ENCODE results near the gene TMEM209.

DNA sequence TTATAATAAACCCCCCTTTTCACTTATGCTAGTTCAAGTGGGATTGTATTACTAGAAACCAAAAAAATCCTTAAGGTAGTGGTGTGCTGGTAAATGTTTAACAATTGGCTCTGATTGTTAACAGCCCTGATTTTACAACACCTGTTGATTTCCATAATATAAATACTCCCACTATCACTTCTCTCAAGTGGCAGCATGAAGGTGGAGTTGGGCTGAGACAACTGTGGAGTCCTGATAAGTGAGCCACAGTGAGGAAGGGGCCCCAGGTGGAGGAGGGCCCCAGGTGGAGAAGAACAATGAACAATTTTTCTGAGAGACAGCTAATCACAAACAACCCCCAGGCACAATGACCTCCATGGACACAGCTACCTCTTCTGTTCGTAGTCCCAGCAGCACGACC lies 28.9 kb upstream of the TMEM209 start:
- TF ChIP-seq, protein P1, sequence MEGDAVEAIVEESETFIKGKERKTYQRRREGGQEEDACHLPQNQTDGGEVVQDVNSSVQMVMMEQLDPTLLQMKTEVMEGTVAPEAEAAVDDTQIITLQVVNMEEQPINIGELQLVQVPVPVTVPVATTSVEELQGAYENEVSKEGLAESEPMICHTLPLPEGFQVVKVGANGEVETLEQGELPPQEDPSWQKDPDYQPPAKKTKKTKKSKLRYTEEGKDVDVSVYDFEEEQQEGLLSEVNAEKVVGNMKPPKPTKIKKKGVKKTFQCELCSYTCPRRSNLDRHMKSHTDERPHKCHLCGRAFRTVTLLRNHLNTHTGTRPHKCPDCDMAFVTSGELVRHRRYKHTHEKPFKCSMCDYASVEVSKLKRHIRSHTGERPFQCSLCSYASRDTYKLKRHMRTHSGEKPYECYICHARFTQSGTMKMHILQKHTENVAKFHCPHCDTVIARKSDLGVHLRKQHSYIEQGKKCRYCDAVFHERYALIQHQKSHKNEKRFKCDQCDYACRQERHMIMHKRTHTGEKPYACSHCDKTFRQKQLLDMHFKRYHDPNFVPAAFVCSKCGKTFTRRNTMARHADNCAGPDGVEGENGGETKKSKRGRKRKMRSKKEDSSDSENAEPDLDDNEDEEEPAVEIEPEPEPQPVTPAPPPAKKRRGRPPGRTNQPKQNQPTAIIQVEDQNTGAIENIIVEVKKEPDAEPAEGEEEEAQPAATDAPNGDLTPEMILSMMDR (IDR thresholded peaks at IDR 0.05): no peak
- no peak for TF ChIP-seq POLR2A (IDR thresholded peaks at IDR 0.05)

Data from right lobe of liver (tissue), 4 donors.